HFFc6 (cell line): Measurements from ENCODE around the gene NDST4. TPM values are rescaled to one million over a fixed set of nuclear protein-coding genes. Genes with fewer than 3 reads are reported as not detected.

Source experiments
- DNase-seq: peaks from one replicate; pipeline ENCODE4 v3.0.0-alpha.2; 2018
- H3K27ac Mint-ChIP-seq: 2 replicates; pipeline ENCODE4 v1.8.0; 2020; ENCODE audit warnings: mild to moderate bottlenecking, mixed read lengths
- H3K27me3 Mint-ChIP-seq: 2 replicates; pipeline ENCODE4 v1.8.0; 2021; ENCODE audit warnings: mild to moderate bottlenecking, moderate library complexity, mixed read lengths; ENCODE audit not compliant: insufficient read depth
- H3K36me3 Mint-ChIP-seq: 2 replicates; pipeline ENCODE4 v1.8.0; 2021; ENCODE audit warnings: low read depth, mixed read lengths
- H3K4me1 Mint-ChIP-seq: 2 replicates; pipeline ENCODE4 v1.8.0; 2020; ENCODE audit warnings: low read depth, mixed read lengths
- H3K4me3 Mint-ChIP-seq: 2 replicates; pipeline ENCODE4 v1.8.0; 2020; ENCODE audit warnings: mild to moderate bottlenecking, moderate library complexity, mixed read lengths
- H3K9me3 Mint-ChIP-seq: 2 replicates; pipeline ENCODE4 v1.8.0; 2020; ENCODE audit warnings: mild to moderate bottlenecking, mixed read lengths
- CTCF ChIP-seq: fragments of 200-600 bp; sonication (generic); IDR thresholded peaks from 2 replicates; pipeline ENCODE4 v1.5.0; 2021; ENCODE audit warnings: antibody characterized with exemption, mild to moderate bottlenecking
- total RNA-seq, 6 experiments: library from RNA; stranded (reverse); fragmentation: NEBNext Ultra II Directional; extraction: Animal tissue kit (Norgen Biotek cat#: 25700); gene quantifications; 2 replicates in 1 of 6; 3 replicates in 5 of 6; pipeline ENCODE4 v1.2.3, GENCODE V29; 2021

The NDST4 gene
- total RNA-seq, 6 experiments from 2014 or later: not detected

DNA sequence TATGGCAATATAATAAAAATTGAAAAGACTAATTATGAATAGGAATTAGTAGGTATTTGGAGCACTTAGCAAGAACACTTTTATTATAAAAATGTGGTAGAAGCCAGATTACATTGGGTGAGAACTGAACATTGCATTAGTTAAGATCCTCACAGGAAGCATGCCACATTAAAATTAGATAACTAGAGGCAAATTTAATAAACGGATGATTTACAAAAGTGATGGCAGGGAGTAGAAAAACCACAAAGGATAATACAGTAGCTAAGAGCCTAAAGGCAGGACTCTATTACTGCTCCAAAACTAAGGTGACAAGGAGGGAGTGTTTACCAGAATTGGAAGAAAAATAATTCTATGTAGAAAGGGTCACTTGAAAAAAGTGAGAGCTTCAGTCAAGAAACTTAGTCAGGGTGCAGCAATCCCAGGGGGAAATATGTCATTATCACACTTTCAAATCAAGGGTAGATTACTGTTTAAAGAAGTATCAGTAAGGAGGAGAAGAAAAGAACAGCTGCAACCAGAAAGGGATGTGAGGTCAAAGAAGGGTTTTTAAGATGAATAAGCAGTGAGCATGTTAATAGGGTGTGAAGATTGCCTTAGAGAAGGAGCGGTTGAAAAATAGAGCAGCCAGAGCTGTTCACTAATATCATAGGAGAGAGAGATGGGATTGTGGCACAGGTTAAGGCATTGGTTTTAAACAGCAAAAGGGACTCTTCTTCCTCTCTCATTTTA is 84.6 kb downstream of the NDST4 start:
- Mint-ChIP-seq H3K4me1 (no peaks in the 10 kb centered on the region), H3K4me3 (no peak overlapping the region), H3K27me3 (no peaks in the 10 kb centered on the region), H3K36me3 (no peaks in the 10 kb centered on the region), H3K27ac (no peak overlapping the region), H3K9me3 (peaks cover 34% of the 10 kb centered on the region)
- no peak for DNase-seq
- TF ChIP-seq CTCF: no peak

- TF ChIP-seq CTCF: no peak
- Mint-ChIP-seq H3K9me3 (peaks cover 23% of the 10 kb centered on the region), H3K27ac (no peak overlapping the region), H3K36me3 (no peaks in the 10 kb centered on the region), H3K4me1 (no peaks in the 10 kb centered on the region), H3K4me3 (no peak overlapping the region), H3K27me3 (no peaks in the 10 kb centered on the region; the same call in 1 of the 2 replicates)
- DNase-seq: no peak
Observed at GRCh38 chr4:114999880-115000279, 113.5 kb downstream of the NDST4 start.

GRCh38 chr4:114998316-114998715 is 115.1 kb downstream of the NDST4 start:
- Mint-ChIP-seq H3K36me3 (no peaks in the 10 kb centered on the region), H3K27ac (no peak overlapping the region), H3K4me1 (no peaks in the 10 kb centered on the region), H3K27me3 (no peaks in the 10 kb centered on the region; the same call in 1 of the 2 replicates), H3K4me3 (no peak overlapping the region), H3K9me3 (peaks cover 23% of the 10 kb centered on the region)
- DNase-seq: no peak
- TF ChIP-seq CTCF: no peak

DNA sequence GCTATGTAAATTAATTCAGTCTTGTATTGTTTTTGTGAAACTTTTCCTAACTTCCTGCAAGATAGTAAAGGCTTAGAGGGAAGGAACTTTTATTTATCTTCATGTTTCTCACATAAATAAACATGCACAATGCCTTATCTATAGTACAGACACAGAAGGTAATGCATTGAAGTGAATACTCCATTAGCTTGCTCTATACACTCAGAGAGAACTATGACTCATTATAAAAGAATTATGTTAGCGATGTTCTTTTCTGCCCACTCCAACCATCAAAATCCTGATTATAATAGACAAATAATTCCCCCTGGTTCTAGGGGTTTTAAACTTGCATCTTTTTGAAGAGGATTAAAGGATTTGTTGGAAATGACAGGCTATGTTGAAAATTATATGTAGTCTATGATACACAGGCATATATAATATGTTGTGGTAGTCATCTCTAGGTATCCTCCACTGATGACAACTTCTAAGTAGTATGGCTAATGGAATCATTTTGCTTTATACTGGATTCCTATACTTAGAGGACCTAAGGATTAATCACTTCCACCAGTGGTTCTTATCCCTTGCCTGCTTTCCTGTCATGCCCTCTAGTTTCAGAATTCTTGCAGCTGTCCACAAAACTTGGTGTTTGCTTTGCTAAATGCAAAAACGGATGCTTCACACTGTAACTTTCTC is 115.7 kb downstream of the NDST4 start:
- no peak overlapping the region for H3K4me3 Mint-ChIP-seq
- no peak for DNase-seq

GRCh38 chr4:114986133-114986532 is 127.3 kb downstream of the NDST4 start:
- H3K4me3 Mint-ChIP-seq: no peak overlapping the region
- H3K4me1 Mint-ChIP-seq: no peaks in the 10 kb centered on the region
- TF ChIP-seq CTCF: no peak
- H3K27ac Mint-ChIP-seq: no peak overlapping the region
- no peak for DNase-seq
- H3K36me3 Mint-ChIP-seq: peaks cover 4% of the 10 kb centered on the region
- H3K9me3 Mint-ChIP-seq: peaks cover 35% of the 10 kb centered on the region
- H3K27me3 Mint-ChIP-seq: no peaks in the 10 kb centered on the region

More for the DNA sequence above, 115.7 kb downstream of the NDST4 start:
- peaks cover 19% of the 10 kb centered on the region for H3K9me3 Mint-ChIP-seq
- TF ChIP-seq CTCF: no peak
- H3K27me3 Mint-ChIP-seq: no peaks in the 10 kb centered on the region; the same call in 1 of the 2 replicates
- H3K36me3 Mint-ChIP-seq: no peaks in the 10 kb centered on the region
- H3K27ac Mint-ChIP-seq: no peak overlapping the region
- no peaks in the 10 kb centered on the region for H3K4me1 Mint-ChIP-seq
